H1 (cell line): ENCODE results near the gene ABHD15. TPM values are rescaled to one million over a fixed set of nuclear protein-coding genes. Genes with fewer than 3 reads are reported as not detected.

Source experiments
- CTCF ChIA-PET: fragments of 300-600 bp; sonication (Branson Sonifier 250); formaldehyde crosslinking; loops from one replicate; lab custom pipeline; 2021; ENCODE audit not compliant: partially characterized antibody; lab: Charles Lee
- POLR2A ChIA-PET: fragments of 300-600 bp; sonication (Branson Sonifier 250); formaldehyde crosslinking; loops from one replicate; lab custom pipeline; 2021; ENCODE audit warnings: inconsistent platforms; ENCODE audit not compliant: partially characterized antibody; lab: Charles Lee
- DNase-seq, 2 experiments: peaks; one replicate each; pipeline versions ENCODE4 v3.0.0 to v3.0.0-alpha.2; 2010 to 2022; ENCODE audit warnings: low spot score in 2 of 2, low read depth in 1 of 2, mixed read lengths in 1 of 2
- FAIRE-seq: peaks from 2 replicates; lab custom pipeline; 2011; peaks lifted over from hg19 to GRCh38; lab: Jason Lieb, UNC
- H2AFZ ChIP-seq: 2 replicates; pipeline ENCODE4 v1.8.1; 2012; ENCODE audit warnings: low read length, inconsistent platforms
- H2AK5ac ChIP-seq: 2 replicates; pipeline ENCODE4 v1.6.1; 2013; ENCODE audit warnings: low read depth, low read length
- H2BK120ac ChIP-seq: replicated peaks from 2 replicates; pipeline ENCODE3; 2013; ENCODE audit warnings: low read depth, low read length, inconsistent platforms
- H2BK12ac ChIP-seq: 2 replicates; pipeline ENCODE4 v1.6.1; 2013; ENCODE audit warnings: low read depth, low read length
- H2BK15ac ChIP-seq: 2 replicates; pipeline ENCODE4 v1.6.1; 2013; ENCODE audit warnings: low read length
- H2BK20ac ChIP-seq: 2 replicates; pipeline ENCODE4 v1.6.1; 2013; ENCODE audit warnings: low read length
- H2BK5ac ChIP-seq: 2 replicates; pipeline ENCODE4 v1.6.1; 2013; ENCODE audit warnings: low read depth, low read length
- H3K14ac ChIP-seq: 2 replicates; pipeline ENCODE4 v1.6.1; 2013; ENCODE audit warnings: inconsistent platforms; ENCODE audit not compliant: insufficient read length
- H3K18ac ChIP-seq: 2 replicates; pipeline ENCODE4 v1.6.1; 2013; ENCODE audit warnings: low read length; ENCODE audit errors: extremely low read depth
- H3K23ac ChIP-seq: 2 replicates; pipeline ENCODE4 v1.6.1; 2013; ENCODE audit warnings: inconsistent platforms; ENCODE audit not compliant: insufficient read length
- H3K23me2 ChIP-seq: 2 replicates; pipeline ENCODE4 v1.6.1; 2013; ENCODE audit warnings: low read depth, low read length
- H3K27ac ChIP-seq: 2 replicates; pipeline ENCODE4 v1.6.1; 2011; ENCODE audit warnings: low read depth, low read length, inconsistent platforms
- H3K27me3 ChIP-seq, 4 experiments: replicated peaks in 1 of 4; 1 replicate in 1 of 4; 2 replicates in 3 of 4; pipeline versions ENCODE4 v1.6.1 to v1.8.1; 2011 to 2013; ENCODE audit warnings: low read length in 3 of 4, mild to moderate bottlenecking in 3 of 4, inconsistent platforms in 2 of 4, mixed read lengths in 2 of 4, moderate library complexity in 1 of 4; ENCODE audit not compliant: control insufficient read depth in 3 of 4, insufficient read depth in 3 of 4; ENCODE audit errors: extremely low read depth in 1 of 4
- H3K36me3 ChIP-seq, 4 experiments: 2 replicates each; pipeline versions ENCODE4 v1.6.1 to v1.8.1; 2011 to 2013; ENCODE audit warnings: mild to moderate bottlenecking in 4 of 4, low read length in 3 of 4, moderate library complexity in 2 of 4, control low read depth in 1 of 4, inconsistent platforms in 1 of 4; ENCODE audit not compliant: insufficient read depth in 4 of 4, control insufficient read depth in 2 of 4
- H3K4ac ChIP-seq: replicated peaks from 2 replicates; pipeline ENCODE3; 2013; ENCODE audit warnings: low read length, low read depth, mixed read lengths, inconsistent platforms; ENCODE audit not compliant: insufficient read length
- H3K4me1 ChIP-seq, 4 experiments: replicated peaks in 1 of 4; 1 replicate in 1 of 4; 2 replicates in 3 of 4; pipeline versions ENCODE4 v1.6.1 to v1.8.1; 2011 to 2013; ENCODE audit warnings: low read length in 3 of 4, inconsistent platforms in 2 of 4, mixed read lengths in 1 of 4; ENCODE audit not compliant: insufficient read depth in 4 of 4, control insufficient read depth in 3 of 4
- H3K4me2 ChIP-seq, 2 experiments: 2 replicates each; pipeline versions ENCODE4 v1.6.1 to v1.8.1; 2011 to 2013; ENCODE audit warnings: low read depth in 2 of 2, low read length in 2 of 2, control low read depth in 1 of 2, inconsistent platforms in 1 of 2, mild to moderate bottlenecking in 1 of 2; ENCODE audit not compliant: insufficient read depth in 1 of 2
- H3K4me3 ChIP-seq, 4 experiments: fragments of 200-600, 300-600 bp in 1 of 4; sonication (generic), shearing (Covaris generic), sonication (Bioruptor Twin) in 1 of 4; 2 replicates each; pipeline versions ENCODE4 v1.5.1 to v1.8.1; 2011 to 2016; ENCODE audit warnings: low read length in 4 of 4, low read depth in 3 of 4, control low read depth in 2 of 4, inconsistent platforms in 2 of 4, mild to moderate bottlenecking in 2 of 4, mixed read lengths in 1 of 4, moderate library complexity in 1 of 4; ENCODE audit not compliant: insufficient read depth in 2 of 4; ENCODE audit errors: extremely low read depth in 1 of 4
- H3K56ac ChIP-seq: replicated peaks from 2 replicates; pipeline ENCODE3; 2013; ENCODE audit warnings: low read depth, mild to moderate bottlenecking, mixed read lengths, low read length, inconsistent platforms; ENCODE audit not compliant: insufficient read length
- H3K79me1 ChIP-seq: 2 replicates; pipeline ENCODE4 v1.6.1; 2013; ENCODE audit warnings: low read depth, low read length, control low read depth
- H3K79me2 ChIP-seq, 2 experiments: 2 replicates each; pipeline versions ENCODE4 v1.6.1 to v1.8.1; 2012 to 2013; ENCODE audit warnings: low read length in 2 of 2, mild to moderate bottlenecking in 2 of 2, inconsistent platforms in 1 of 2; ENCODE audit not compliant: insufficient read depth in 2 of 2, control insufficient read depth in 1 of 2
- H3K9ac ChIP-seq, 4 experiments: replicated peaks in 1 of 4; 1 replicate in 1 of 4; 2 replicates in 3 of 4; pipeline versions ENCODE4 v1.6.1 to v1.8.1; 2011 to 2013; ENCODE audit warnings: low read depth in 3 of 4, low read length in 3 of 4, control low read depth in 2 of 4, mild to moderate bottlenecking in 2 of 4, moderate library complexity in 2 of 4, inconsistent platforms in 1 of 4; ENCODE audit errors: extremely low read depth in 1 of 4
- H3K9me3 ChIP-seq, 2 experiments: 2 replicates each; pipeline versions ENCODE4 v1.6.1 to v1.8.1; 2012 to 2013; ENCODE audit warnings: mild to moderate bottlenecking in 2 of 2, moderate library complexity in 2 of 2, control low read depth in 1 of 2, inconsistent platforms in 1 of 2, low read depth in 1 of 2, low read length in 1 of 2, mixed read lengths in 1 of 2; ENCODE audit not compliant: insufficient read depth in 2 of 2
- H4K20me1 ChIP-seq, 2 experiments: replicated peaks in 1 of 2; 2 replicates each; pipeline versions ENCODE3 to v1.8.1; 2011 to 2013; ENCODE audit warnings: inconsistent platforms in 2 of 2, low read length in 2 of 2, mild to moderate bottlenecking in 1 of 2; ENCODE audit not compliant: insufficient read depth in 2 of 2, control insufficient read depth in 1 of 2
- H4K5ac ChIP-seq: 2 replicates; pipeline ENCODE4 v1.6.1; 2013; ENCODE audit warnings: low read length, low read depth, mixed read lengths, inconsistent platforms; ENCODE audit not compliant: insufficient read length
- H4K8ac ChIP-seq: 2 replicates; pipeline ENCODE4 v1.8.0; 2013; ENCODE audit warnings: mild to moderate bottlenecking, moderate library complexity, low read length, inconsistent platforms; ENCODE audit not compliant: insufficient read depth; ENCODE audit errors: extremely low read depth
- H4K91ac ChIP-seq: replicated peaks from 2 replicates; pipeline ENCODE3; 2013; ENCODE audit warnings: low read length, mixed read lengths, inconsistent platforms; ENCODE audit not compliant: insufficient read length
- CTBP2 ChIP-seq: IDR thresholded peaks from 2 replicates; pipeline ENCODE4 v1.7.0; 2011; ENCODE audit warnings: borderline replicate concordance, mild to moderate bottlenecking, moderate library complexity, mixed read lengths, low read length; ENCODE audit not compliant: insufficient read depth, insufficient read length
- FOSL1 ChIP-seq: IDR thresholded peaks from 2 replicates; pipeline ENCODE4 v1.6.1; 2011; ENCODE audit warnings: mild to moderate bottlenecking, low read depth, low read length, moderate library complexity; ENCODE audit not compliant: insufficient read depth
- KDM4A ChIP-seq: IDR thresholded peaks from one replicate; pipeline ENCODE4 v1.7.1; 2012; ENCODE audit warnings: low read depth, mild to moderate bottlenecking, moderate library complexity, low read length, inconsistent platforms; ENCODE audit not compliant: severe bottlenecking
- MAX ChIP-seq: IDR thresholded peaks from 2 replicates; pipeline ENCODE4 v1.6.1; 2012; ENCODE audit warnings: inconsistent platforms
- RBBP5 ChIP-seq: IDR thresholded peaks from 2 replicates; pipeline ENCODE4 v1.7.1; 2012; ENCODE audit warnings: low read depth, mild to moderate bottlenecking, inconsistent platforms, low read length, moderate library complexity, borderline replicate concordance
- SIRT6 ChIP-seq: IDR thresholded peaks from one replicate; pipeline ENCODE4 v1.7.1; 2012; ENCODE audit warnings: low read length, inconsistent platforms
- TBP ChIP-seq: IDR thresholded peaks from 2 replicates; pipeline ENCODE4 v1.6.1; 2011; ENCODE audit warnings: low read depth, low read length, improper control_type of control experiment
- WGBS, 2 experiments: shearing (Covaris generic) in 1 of 2; methylation state at CpG; one replicate each; pipeline versions ENCODE4 v1.1.6 to v1.1.7; 2013 to 2015; ENCODE audit warnings: low lambda C conversion rate in 2 of 2, mixed read lengths in 2 of 2, inconsistent platforms in 1 of 2, low coverage in 1 of 2, missing lambda C conversion rate in 1 of 2; ENCODE audit not compliant: insufficient replicate concordance in 2 of 2, insufficient coverage in 1 of 2, insufficient read length in 1 of 2; ENCODE audit errors: extremely low coverage in 1 of 2, missing lambda C conversion rate in 1 of 2; 5-methylcytosine and 5-hydroxymethylcytosine counted together
- polyA plus RNA-seq, 7 experiments: library from polyadenylated mRNA; depleted of rRNA in 3 of 7; stranded (reverse) in 5 of 7; unstranded in 2 of 7; fragments of >200 nt in 5 of 7; fragments of 200-250 nt in 2 of 7; gene quantifications; 1 replicate in 5 of 7; 2 replicates in 1 of 7; 4 replicates in 1 of 7; pipeline versions ENCODE4 v1.2.1 to v1.2.3, GENCODE V29; 2011 to 2013; ENCODE audit warnings: missing spikeins in 2 of 7, mixed read lengths in 2 of 7
- total RNA-seq: library from RNA; stranded (reverse); fragmentation: NEBNext Ultra II Directional; extraction: Animal tissue kit (Norgen Biotek cat#: 25700); gene quantifications from 2 replicates; pipeline ENCODE4 v1.2.1, GENCODE V29; 2021
- TF ChIP-seq, protein P1 (sequence below): IDR thresholded peaks from 2 replicates; pipeline ENCODE4 v1.6.1; 2012; ENCODE audit warnings: low read length, inconsistent platforms
- TF ChIP-seq, protein P2 (sequence below), 3 experiments: IDR thresholded peaks; 1 replicate in 2 of 3; 2 replicates in 1 of 3; pipeline versions ENCODE4 v1.5.1 to v1.6.1; 2011; ENCODE audit warnings: low read length in 3 of 3, mild to moderate bottlenecking in 3 of 3, inconsistent platforms in 2 of 3, low read depth in 1 of 3, moderate library complexity in 1 of 3; ENCODE audit not compliant: insufficient read depth in 1 of 3; ENCODE audit errors: control extremely low read depth in 1 of 3

The ABHD15 gene
- total and polyA plus RNA-seq, 2 of the 8 experiments (the other 6 are each of a cell fraction or from before 2014, with no cell fraction given), result 0.88 to 1.7 TPM

DNA sequence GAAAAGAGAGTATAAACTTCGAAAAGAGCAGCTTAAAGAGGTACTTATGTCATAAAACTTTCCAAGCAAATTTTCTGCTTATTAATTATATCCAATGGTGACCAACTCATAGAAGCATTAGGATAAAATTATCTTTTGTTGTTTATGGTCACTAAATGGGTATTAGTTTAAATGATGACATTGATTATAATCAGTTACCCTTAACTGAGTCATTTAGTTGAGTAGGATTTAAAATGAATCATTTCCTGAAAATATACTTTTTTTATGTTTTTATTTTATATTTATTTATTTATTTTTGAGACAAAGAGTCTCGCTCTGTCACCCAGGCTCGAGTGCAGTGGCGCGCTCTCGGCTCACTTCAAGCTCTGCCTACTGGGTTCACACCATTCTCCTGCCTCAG is 55.9 kb downstream of the ABHD15 start:
- Histone ChIP-seq H3K4me3 (no peak overlapping the region), H4K20me1 (no peaks in the 10 kb centered on the region), H4K8ac (no peak overlapping the region), H3K27me3 (no peaks in the 10 kb centered on the region), H3K79me1 (no peaks in the 10 kb centered on the region), H2BK20ac (no peak overlapping the region), H3K27ac (no peak overlapping the region), H3K4me2 (no peak overlapping the region), H3K4me1 (no peaks in the 10 kb centered on the region), H2BK5ac (no peak overlapping the region), H2AFZ (no peak overlapping the region), H3K23me2 (no peaks in the 10 kb centered on the region), H3K79me2 (no peaks in the 10 kb centered on the region), H3K9ac (no peak overlapping the region), H4K91ac (no peak overlapping the region), H2BK15ac (no peak overlapping the region), H2BK120ac (no peak overlapping the region), H3K56ac (no peak overlapping the region), H3K4ac (no peak overlapping the region), H4K5ac (no peak overlapping the region), H3K36me3 (peaks cover 0 to 54% (median 12%) of the 10 kb centered on the region in 4 experiments; a peak in 6 of 8 replicates), H3K9me3 (no peaks in the 10 kb centered on the region), H2BK12ac (no peak overlapping the region), H2AK5ac (no peak overlapping the region), H3K18ac (no peak overlapping the region), H3K14ac (no peak overlapping the region), H3K23ac (no peak overlapping the region)
- FAIRE-seq, result no peak
- ChIA-PET CTCF (interaction anchor here (0.6 kb wide), 1 partner anchor 577 kb away, joined by 3 read pairs; no protein-coding TSS in a partner anchor), POLR2A (no interaction called here)
- 98% methylated on average over 6 of the region's 6 CpGs; no CpG with 5 or more reads in 1 of the 2 experiments for WGBS, 2 experiments
- no peak for DNase-seq
- TF ChIP-seq TBP (no peak), CTBP2 (no peak), RBBP5 (no peak), MAX (no peak), KDM4A (no peak), FOSL1 (no peak), SIRT6 (no peak)
- TF ChIP-seq, protein P1, sequence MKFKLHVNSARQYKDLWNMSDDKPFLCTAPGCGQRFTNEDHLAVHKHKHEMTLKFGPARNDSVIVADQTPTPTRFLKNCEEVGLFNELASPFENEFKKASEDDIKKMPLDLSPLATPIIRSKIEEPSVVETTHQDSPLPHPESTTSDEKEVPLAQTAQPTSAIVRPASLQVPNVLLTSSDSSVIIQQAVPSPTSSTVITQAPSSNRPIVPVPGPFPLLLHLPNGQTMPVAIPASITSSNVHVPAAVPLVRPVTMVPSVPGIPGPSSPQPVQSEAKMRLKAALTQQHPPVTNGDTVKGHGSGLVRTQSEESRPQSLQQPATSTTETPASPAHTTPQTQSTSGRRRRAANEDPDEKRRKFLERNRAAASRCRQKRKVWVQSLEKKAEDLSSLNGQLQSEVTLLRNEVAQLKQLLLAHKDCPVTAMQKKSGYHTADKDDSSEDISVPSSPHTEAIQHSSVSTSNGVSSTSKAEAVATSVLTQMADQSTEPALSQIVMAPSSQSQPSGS, result no peak
- TF ChIP-seq, protein P2, sequence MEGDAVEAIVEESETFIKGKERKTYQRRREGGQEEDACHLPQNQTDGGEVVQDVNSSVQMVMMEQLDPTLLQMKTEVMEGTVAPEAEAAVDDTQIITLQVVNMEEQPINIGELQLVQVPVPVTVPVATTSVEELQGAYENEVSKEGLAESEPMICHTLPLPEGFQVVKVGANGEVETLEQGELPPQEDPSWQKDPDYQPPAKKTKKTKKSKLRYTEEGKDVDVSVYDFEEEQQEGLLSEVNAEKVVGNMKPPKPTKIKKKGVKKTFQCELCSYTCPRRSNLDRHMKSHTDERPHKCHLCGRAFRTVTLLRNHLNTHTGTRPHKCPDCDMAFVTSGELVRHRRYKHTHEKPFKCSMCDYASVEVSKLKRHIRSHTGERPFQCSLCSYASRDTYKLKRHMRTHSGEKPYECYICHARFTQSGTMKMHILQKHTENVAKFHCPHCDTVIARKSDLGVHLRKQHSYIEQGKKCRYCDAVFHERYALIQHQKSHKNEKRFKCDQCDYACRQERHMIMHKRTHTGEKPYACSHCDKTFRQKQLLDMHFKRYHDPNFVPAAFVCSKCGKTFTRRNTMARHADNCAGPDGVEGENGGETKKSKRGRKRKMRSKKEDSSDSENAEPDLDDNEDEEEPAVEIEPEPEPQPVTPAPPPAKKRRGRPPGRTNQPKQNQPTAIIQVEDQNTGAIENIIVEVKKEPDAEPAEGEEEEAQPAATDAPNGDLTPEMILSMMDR (IDR thresholded peaks at IDR 0.05; ENCODE audit: control extremely low read depth in 1 of 3, insufficient read depth in 1 of 3, low read depth in 1 of 3, low read length in 3 of 3), result no peak
